ENCODE measurements around the gene GAL3ST2. TPM values are rescaled to one million over a fixed set of nuclear protein-coding genes. Genes with fewer than 3 reads are reported as not detected.
"Not testable (repeated sequence)": the region's sequence is repeated elsewhere in the genome, so short reads cannot be mapped to it uniquely, and the experiment has no call there.

The GAL3ST2 gene
- polyA plus RNA-seq (2013, experiment 1 of 2) = not detected
- polyA plus RNA-seq (2013, experiment 2 of 2) = not detected

GRCh38 chr2:241776336-241777169 is at the start of gene GAL3ST2:
TSS of gene GAL3ST2 (plus strand) at chr2:241776822. CDS start at chr2:241776956, 134 bp downstream.
- peaks cover 8% of the 10 kb centered on the region for H3K9me3 ChIP-seq (ENCODE audit: control insufficient read depth, low read length)
- no peaks in the 10 kb centered on the region for H3K36me3 ChIP-seq (ENCODE audit: control insufficient read depth, insufficient read depth, low read length)
- WGBS, 2 experiments (ENCODE audit: insufficient coverage in 2 of 2) = 86 to 87% methylated on average over 17 to 26 of the region's 27 CpGs

GRCh38 chr2:241728000-241728399 is 48.6 kb upstream of the GAL3ST2 start:
- no peak overlapping the region for H3K27ac ChIP-seq (ENCODE audit: low read depth, low read length, severe bottlenecking)
- no peak overlapping the region for H3K4me3 ChIP-seq (ENCODE audit: extremely low read depth, insufficient read depth, low read length, poor library complexity, severe bottlenecking)
- H3K4me1 ChIP-seq (ENCODE audit: control insufficient read depth, insufficient read depth, low read length, poor library complexity, severe bottlenecking) = no peaks in the 10 kb centered on the region
- H3K9me3 ChIP-seq (ENCODE audit: control insufficient read depth, low read length) = peaks cover 7% of the 10 kb centered on the region
- peaks cover 21% of the 10 kb centered on the region for H3K36me3 ChIP-seq (ENCODE audit: control insufficient read depth, insufficient read depth, low read length)
- 92 to 100% methylated on average over 4 to 5 of the region's 8 CpGs for WGBS, 2 experiments (ENCODE audit: insufficient coverage in 2 of 2)

More at GRCh38 chr2:241776336-241777169, at the start of gene GAL3ST2:
- Histone ChIP-seq H3K27ac (ENCODE audit: low read depth, low read length, severe bottlenecking) (no peak within 1 kb of the TSS), H3K4me3 (ENCODE audit: extremely low read depth, insufficient read depth, low read length, poor library complexity, severe bottlenecking) (no peak within 1 kb of the TSS), H3K4me1 (ENCODE audit: control insufficient read depth, insufficient read depth, low read length, poor library complexity, severe bottlenecking) (no peaks in the 10 kb centered on the region)

GRCh38 chr2:241728627-241729026 is 48.0 kb upstream of the GAL3ST2 start:
- H3K4me3 ChIP-seq (ENCODE audit: extremely low read depth, insufficient read depth, low read length, poor library complexity, severe bottlenecking) = no peak overlapping the region
- peaks cover under 1% of the 10 kb centered on the region for H3K9me3 ChIP-seq (ENCODE audit: control insufficient read depth, low read length)
- WGBS, 2 experiments (ENCODE audit: insufficient coverage in 2 of 2) = 83 to 88% methylated on average over 10 to 17 of the region's 19 CpGs
- H3K27ac ChIP-seq (ENCODE audit: low read depth, low read length, severe bottlenecking) = no peak overlapping the region
- no peaks in the 10 kb centered on the region for H3K4me1 ChIP-seq (ENCODE audit: control insufficient read depth, insufficient read depth, low read length, poor library complexity, severe bottlenecking)
- H3K36me3 ChIP-seq (ENCODE audit: control insufficient read depth, insufficient read depth, low read length) = peaks cover 14% of the 10 kb centered on the region

GRCh38 chr2:241729868-241730267 is 46.8 kb upstream of the GAL3ST2 start:
- H3K4me1 ChIP-seq (ENCODE audit: control insufficient read depth, insufficient read depth, low read length, poor library complexity, severe bottlenecking) = no peaks in the 10 kb centered on the region
- H3K4me3 ChIP-seq (ENCODE audit: extremely low read depth, insufficient read depth, low read length, poor library complexity, severe bottlenecking) = no peak overlapping the region
- H3K27ac ChIP-seq (ENCODE audit: low read depth, low read length, severe bottlenecking) = no peak overlapping the region
- no peaks in the 10 kb centered on the region for H3K9me3 ChIP-seq (ENCODE audit: control insufficient read depth, low read length)
- H3K36me3 ChIP-seq (ENCODE audit: control insufficient read depth, insufficient read depth, low read length) = peaks cover 4% of the 10 kb centered on the region
- WGBS, 2 experiments (ENCODE audit: insufficient coverage in 2 of 2) = 96 to 98% methylated on average over 3 to 6 of the region's 6 CpGs

- H3K9me3 ChIP-seq (ENCODE audit: control insufficient read depth, low read length) = no peaks in the 10 kb centered on the region
- H3K4me3 ChIP-seq (ENCODE audit: extremely low read depth, insufficient read depth, low read length, poor library complexity, severe bottlenecking) = no peak overlapping the region
- 95 to 98% methylated on average over 10 to 11 of the region's 12 CpGs for WGBS, 2 experiments (ENCODE audit: insufficient coverage in 2 of 2)
- H3K4me1 ChIP-seq (ENCODE audit: control insufficient read depth, insufficient read depth, low read length, poor library complexity, severe bottlenecking) = no peaks in the 10 kb centered on the region
- no peak overlapping the region for H3K27ac ChIP-seq (ENCODE audit: low read depth, low read length, severe bottlenecking)
- H3K36me3 ChIP-seq (ENCODE audit: control insufficient read depth, insufficient read depth, low read length) = peaks cover 2% of the 10 kb centered on the region
Measured at GRCh38 chr2:241730671-241731293, 45.8 kb upstream of the GAL3ST2 start.

GRCh38 chr2:241732513-241733186 is 44.0 kb upstream of the GAL3ST2 start:
- H3K9me3 ChIP-seq (ENCODE audit: control insufficient read depth, low read length); H3K27ac ChIP-seq (ENCODE audit: low read depth, low read length, severe bottlenecking); H3K36me3 ChIP-seq (ENCODE audit: control insufficient read depth, insufficient read depth, low read length); H3K4me1 ChIP-seq (ENCODE audit: control insufficient read depth, insufficient read depth, low read length, poor library complexity, severe bottlenecking); H3K4me3 ChIP-seq (ENCODE audit: extremely low read depth, insufficient read depth, low read length, poor library complexity, severe bottlenecking): not testable (repeated sequence)
- 58 to 98% methylated on average over 5 to 10 of the region's 26 CpGs for WGBS, 2 experiments (ENCODE audit: insufficient coverage in 2 of 2)

- 92 to 94% methylated on average over 15 to 16 of the region's 23 CpGs for WGBS, 2 experiments (ENCODE audit: insufficient coverage in 2 of 2)
- Histone ChIP-seq H3K4me1 (ENCODE audit: control insufficient read depth, insufficient read depth, low read length, poor library complexity, severe bottlenecking) (no peaks in the 10 kb centered on the region), H3K27ac (ENCODE audit: low read depth, low read length, severe bottlenecking) (no peak overlapping the region), H3K36me3 (ENCODE audit: control insufficient read depth, insufficient read depth, low read length) (peaks cover 2% of the 10 kb centered on the region), H3K9me3 (ENCODE audit: control insufficient read depth, low read length) (no peaks in the 10 kb centered on the region), H3K4me3 (ENCODE audit: extremely low read depth, insufficient read depth, low read length, poor library complexity, severe bottlenecking) (peak overlapping the region; percentile 62)
Measured at GRCh38 chr2:241733391-241734207, 43.0 kb upstream of the GAL3ST2 start.

GRCh38 chr2:241734208-241734466 is 42.5 kb upstream of the GAL3ST2 start:
- Histone ChIP-seq H3K36me3 (ENCODE audit: control insufficient read depth, insufficient read depth, low read length) (peaks cover 2% of the 10 kb centered on the region), H3K4me1 (ENCODE audit: control insufficient read depth, insufficient read depth, low read length, poor library complexity, severe bottlenecking) (no peaks in the 10 kb centered on the region), H3K9me3 (ENCODE audit: control insufficient read depth, low read length) (no peaks in the 10 kb centered on the region), H3K27ac (ENCODE audit: low read depth, low read length, severe bottlenecking) (no peak overlapping the region), H3K4me3 (ENCODE audit: extremely low read depth, insufficient read depth, low read length, poor library complexity, severe bottlenecking) (peak overlapping the region; percentile 62)
- 10 to 13% methylated on average over 24 to 25 of the region's 25 CpGs for WGBS, 2 experiments (ENCODE audit: insufficient coverage in 2 of 2)

GRCh38 chr2:241734467-241735208 is 42.0 kb upstream of the GAL3ST2 start, which contains the start of gene D2HGDH:
TSS of gene D2HGDH (plus strand) at chr2:241734630. CDS start at chr2:241735225, 595 bp downstream.
- H3K27ac ChIP-seq (ENCODE audit: low read depth, low read length, severe bottlenecking) = peak within 1 kb of the TSS; percentile 54
- no peaks in the 10 kb centered on the region for H3K4me1 ChIP-seq (ENCODE audit: control insufficient read depth, insufficient read depth, low read length, poor library complexity, severe bottlenecking)
- WGBS, 2 experiments (ENCODE audit: insufficient coverage in 2 of 2) = 1% methylated on average over 81 to 85 of the region's 98 CpGs
- H3K36me3 ChIP-seq (ENCODE audit: control insufficient read depth, insufficient read depth, low read length) = peaks cover 2% of the 10 kb centered on the region
- peak within 1 kb of the TSS; percentile 62 for H3K4me3 ChIP-seq (ENCODE audit: extremely low read depth, insufficient read depth, low read length, poor library complexity, severe bottlenecking)
- no peaks in the 10 kb centered on the region for H3K9me3 ChIP-seq (ENCODE audit: control insufficient read depth, low read length)
